Adrenal gland (tissue), 12 donors: ENCODE measurements around the gene GTF2B. TPM values are rescaled to one million over a fixed set of nuclear protein-coding genes. Genes with fewer than 3 reads are reported as not detected.
A peak's percentile ranks its signal among the peaks of the same experiment; 100 is the strongest.
"Not testable (repeated sequence)": the region's sequence is repeated elsewhere in the genome, so short reads cannot be mapped to it uniquely, and the experiment has no call there.

Experiments
- DNase-seq, 7 donors: peaks; one replicate each; pipeline ENCODE4 v3.0.0-alpha.2; 2019 to 2020
- H3K27ac ChIP-seq, 5 donors: fragments of 200-600 bp; sonication (generic) in 4 of 5; 1 replicate in 3 of 5; 2 replicates in 2 of 5; pipeline versions ENCODE4 v1.5.1 to v1.8.0; 2016 to 2020; ENCODE audit warnings: mild to moderate bottlenecking in 1 of 5
- H3K27me3 ChIP-seq: fragments of 200-600 bp; 2 replicates; pipeline ENCODE4 v1.8.0; 2021
- H3K36me3 ChIP-seq, 2 donors: fragments of 200-600 bp; replicated peaks in 1 of 2; 1 replicate in 1 of 2; 2 replicates in 1 of 2; pipeline versions ENCODE4 v1.5.1 to v1.8.0; 2018 to 2022
- H3K4me1 ChIP-seq, 2 donors: fragments of 200-600 bp; replicated peaks in 1 of 2; 1 replicate in 1 of 2; 2 replicates in 1 of 2; pipeline versions ENCODE4 v1.5.1 to v1.8.0; 2018 to 2021
- H3K4me3 ChIP-seq, 4 donors: fragments of 200-600 bp; sonication (generic) in 3 of 4; one replicate each; pipeline ENCODE4 v1.5.1; 2016 to 2018
- H3K9me3 ChIP-seq, 3 donors: fragments of 200-600 bp; sonication (generic) in 1 of 3; replicated peaks in 1 of 3; 1 replicate in 2 of 3; 2 replicates in 1 of 3; pipeline versions ENCODE4 v1.5.1 to v1.8.0; 2016 to 2021
- CTCF ChIP-seq, 6 experiments: fragments of 450-650 bp in 4 of 6; fragments of 200-600 bp in 2 of 6; sonication (generic) in 1 of 6; IDR thresholded peaks; 1 replicate in 5 of 6; 2 replicates in 1 of 6; pipeline versions ENCODE4 v1.5.1 to v1.8.0; 2016 to 2021; ENCODE audit warnings: antibody characterized with exemption in 6 of 6, mild to moderate bottlenecking in 2 of 6, moderate library complexity in 1 of 6
- POLR2A ChIP-seq, 2 donors: fragments of 450-650 bp; IDR thresholded peaks; one replicate each; pipeline ENCODE4 v1.6.1; 2017; ENCODE audit warnings: antibody characterized with exemption in 2 of 2, mild to moderate bottlenecking in 2 of 2, moderate library complexity in 1 of 2
- WGBS, 4 donors: extraction: QIAGEN DNeasy Blood & Tissue Kit in 2 of 4; methylation state at CpG; one replicate each; pipeline versions ENCODE4 v1.1.5 to v1.1.7; 2013 to 2017; 5-methylcytosine and 5-hydroxymethylcytosine counted together
- intact Hi-C, 2 donors: fragments of 100-400 bp; cut with DNase I; formaldehyde crosslinking; loops; one replicate each; pipeline versions ENCODE4 v1.14.1 to v1.15.0; 2022 to 2023
- polyA plus RNA-seq, 3 donors: library from polyadenylated mRNA; stranded (reverse); fragments of 200-250 nt in 2 of 3; fragments of 350-450 nt in 1 of 3; fragmentation: Illumina TruSeq in 1 of 3; extraction: RNeasy Lipid Tissue Mini Kit (QIAGEN cat#74804) in 1 of 3; gene quantifications; one replicate each; pipeline ENCODE4 v1.2.3, GENCODE V29; 2013 to 2014
- total RNA-seq, 9 donors: library from RNA; depleted of rRNA in 4 of 9; stranded (reverse); fragments of >200 nt in 4 of 9; fragments of 120-200 nt in 1 of 9; fragmentation: NEBNext Ultra II Directional in 1 of 9; extraction: Animal tissue kit (Norgen Biotek cat#: 25700) in 1 of 9; gene quantifications; one replicate each; pipeline versions ENCODE4 v1.1.0 to v1.2.4, GENCODE V29; 2013 to 2023
- donor health status: healthy with polysubstance abuse.
- donor health status: Bipolar disorder and iron deficiency.
- donor health status: DM: yes; HTN: yes; CAD: no.
- donor health status: DM: no; HTN: no; CAD: no.
- donor health status: DM: no; HTN: no; CAD: no.
- donor health status: DM: yes; HTN: yes; CAD: no.

GTF2B gene
- total and polyA plus RNA-seq, 12 donors, result 15.1 to 70.2 (median 28.0) TPM

DNA sequence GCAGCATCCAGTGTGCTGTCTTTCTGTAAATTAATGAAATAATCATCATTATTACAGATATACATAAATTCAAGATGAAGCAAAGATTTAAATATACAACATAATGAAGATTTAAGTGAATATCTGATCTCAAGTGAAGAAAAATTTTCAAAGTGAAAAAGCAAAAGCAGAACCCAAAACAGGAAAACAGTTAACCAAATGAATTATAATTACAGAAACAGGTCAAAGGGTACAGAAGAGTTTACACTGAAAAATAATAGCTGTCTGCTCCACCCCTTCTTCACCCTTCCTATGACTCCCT lies 44.8 kb upstream of the GTF2B start:
- Histone ChIP-seq H3K27me3 (no peaks in the 10 kb centered on the region), H3K27ac (no peak overlapping the region), H3K4me3 (no peak overlapping the region), H3K36me3 (peaks cover 0 to 39% of the 10 kb centered on the region in 2 donors), H3K4me1 (no peaks in the 10 kb centered on the region), H3K9me3 (no peaks in the 10 kb centered on the region)
- no peak for DNase-seq
- TF ChIP-seq CTCF (IDR thresholded peaks at IDR 0.05), result no peak
- TF ChIP-seq POLR2A (IDR thresholded peaks at IDR 0.05), result no peak
- intact Hi-C loops, result no loop called here

GRCh38 chr1:88935522-88936222 lies 44.3 kb upstream of the GTF2B start:
- no peak overlapping the region for H3K27ac ChIP-seq
- no peaks in the 10 kb centered on the region for H3K9me3 ChIP-seq
- intact Hi-C loops, result no loop called here
- no peak for DNase-seq
- no peak overlapping the region for H3K4me3 ChIP-seq
- no peaks in the 10 kb centered on the region for H3K27me3 ChIP-seq
- H3K36me3 ChIP-seq, result peaks cover 0 to 35% of the 10 kb centered on the region in 2 donors
- no peak for TF ChIP-seq POLR2A (IDR thresholded peaks at IDR 0.05)
- TF ChIP-seq CTCF (IDR thresholded peaks at IDR 0.05), result peak; percentile 53 to 78 (median 64)
- no peaks in the 10 kb centered on the region for H3K4me1 ChIP-seq
- 57 to 67% (median 61%) methylated on average over 5 of the region's 5 CpGs for WGBS, 4 donors

GRCh38 chr1:88930176-88930575 lies 38.8 kb upstream of the GTF2B start:
- intact Hi-C loops, H3K4me3 ChIP-seq, DNase-seq, H3K27me3 ChIP-seq, H3K27ac ChIP-seq, H3K4me1 ChIP-seq, H3K9me3 ChIP-seq: not testable (repeated sequence)
- peaks cover 0 to 20% of the 10 kb centered on the region in 2 donors for H3K36me3 ChIP-seq
- 89 to 95% (median 91%) methylated on average over 7 of the region's 7 CpGs for WGBS, 4 donors

DNA sequence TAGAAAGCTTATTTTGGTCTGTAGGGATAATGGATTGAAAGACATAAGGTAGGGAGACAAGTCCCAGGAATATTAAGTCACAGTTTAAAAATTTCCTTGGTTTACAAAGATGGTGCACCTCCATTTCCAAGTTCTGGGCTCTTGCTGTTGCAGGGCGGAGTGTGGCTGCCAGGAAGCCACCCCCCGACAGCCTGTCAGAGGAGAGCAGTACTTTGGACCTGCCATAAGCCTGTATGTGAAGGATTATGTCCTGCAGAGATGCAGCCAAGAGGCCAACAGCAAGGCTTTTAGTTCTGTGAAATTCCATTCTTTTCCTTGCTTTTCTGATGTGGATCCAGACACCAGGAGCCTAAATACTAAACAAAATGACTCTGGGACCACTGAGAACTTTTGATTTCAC lies 31.9 kb upstream of the GTF2B start:
- no peak for DNase-seq
- H3K27ac ChIP-seq, result no peak overlapping the region
- H3K9me3 ChIP-seq, result no peaks in the 10 kb centered on the region
- no peaks in the 10 kb centered on the region for H3K27me3 ChIP-seq
- H3K4me1 ChIP-seq, result no peaks in the 10 kb centered on the region
- WGBS, 4 donors, result 96 to 100% (median 98%) methylated on average over 2 of the region's 2 CpGs
- TF ChIP-seq CTCF (IDR thresholded peaks at IDR 0.05), result no peak
- no peak for TF ChIP-seq POLR2A (IDR thresholded peaks at IDR 0.05)
- intact Hi-C loops, result no loop called here
- no peak overlapping the region for H3K4me3 ChIP-seq
- H3K36me3 ChIP-seq, result peaks cover 0 to 8% of the 10 kb centered on the region in 2 donors

GRCh38 chr1:88922214-88922613 lies 30.8 kb upstream of the GTF2B start:
- H3K4me3 ChIP-seq, result no peak overlapping the region
- H3K9me3 ChIP-seq, result peaks cover 0 to 3% (median 0%) of the 10 kb centered on the region in 3 donors
- no peak for TF ChIP-seq POLR2A (IDR thresholded peaks at IDR 0.05)
- no peak for TF ChIP-seq CTCF (IDR thresholded peaks at IDR 0.05)
- H3K4me1 ChIP-seq, result no peaks in the 10 kb centered on the region
- intact Hi-C loops, result no loop called here
- H3K36me3 ChIP-seq, result peaks cover 0 to 8% of the 10 kb centered on the region in 2 donors
- WGBS, 4 donors, result 84 to 96% (median 88%) methylated on average over 3 of the region's 3 CpGs
- no peak for DNase-seq
- H3K27ac ChIP-seq, result no peak overlapping the region
- no peaks in the 10 kb centered on the region for H3K27me3 ChIP-seq
